DOHH2 (cell line): ENCODE data around the gene CD40.

Experiments used
- H3F3A ChIP-seq: fragments of 200-600 bp; sonication (generic), shearing (Covaris generic); 2 replicates; pipeline ENCODE4 v1.6.0; 2016; ENCODE audit warnings: antibody characterized with exemption, mild to moderate bottlenecking; ENCODE audit not compliant: control insufficient read depth, insufficient read depth
- H3K27ac ChIP-seq: fragments of 200-600 bp; sonication (generic); 2 replicates; pipeline ENCODE4 v1.5.1; 2014; ENCODE audit warnings: low read depth, mild to moderate bottlenecking, low read length, moderate library complexity
- H3K27me3 ChIP-seq: fragments of 200-600 bp; sonication (generic); 2 replicates; pipeline ENCODE4 v1.6.1; 2014; ENCODE audit warnings: mild to moderate bottlenecking, low read length, mixed read lengths; ENCODE audit not compliant: control insufficient read depth
- H3K36me3 ChIP-seq: fragments of 200-600 bp; sonication (generic); 2 replicates; pipeline ENCODE4 v1.6.1; 2014; ENCODE audit warnings: mild to moderate bottlenecking, low read length, moderate library complexity, mixed read lengths; ENCODE audit not compliant: control insufficient read depth
- H3K4me1 ChIP-seq: fragments of 200-600 bp; sonication (generic); 2 replicates; pipeline ENCODE4 v1.6.1; 2014; ENCODE audit warnings: mild to moderate bottlenecking, low read length, mixed read lengths; ENCODE audit not compliant: control insufficient read depth
- H3K4me2 ChIP-seq: fragments of 200-600 bp; sonication (generic); 2 replicates; pipeline ENCODE4 v1.6.0; 2014; ENCODE audit warnings: mild to moderate bottlenecking, low read length, moderate library complexity
- H3K4me3 ChIP-seq: fragments of 200-600 bp; sonication (generic); 2 replicates; pipeline ENCODE4 v1.5.1; 2014; ENCODE audit warnings: mild to moderate bottlenecking, low read length, mixed read lengths
- H3K79me2 ChIP-seq: fragments of 200-600 bp; sonication (generic); 2 replicates; pipeline ENCODE4 v1.6.1; 2014; ENCODE audit warnings: mild to moderate bottlenecking, low read length, mixed read lengths; ENCODE audit not compliant: control insufficient read depth
- H3K9me2 ChIP-seq: fragments of 200-600 bp; sonication (generic); replicated peaks from 2 replicates; pipeline ENCODE4 v1.6.1; 2014; ENCODE audit warnings: mild to moderate bottlenecking, low read length, mixed read lengths; ENCODE audit not compliant: control insufficient read depth
- H3K9me3 ChIP-seq: fragments of 200-600 bp; sonication (generic); 2 replicates; pipeline ENCODE4 v1.6.1; 2014; ENCODE audit warnings: antibody characterized with exemption, low read length, mixed read lengths; ENCODE audit not compliant: control insufficient read depth, insufficient read depth
- H4K20me1 ChIP-seq: fragments of 200-600 bp; sonication (generic); 2 replicates; pipeline ENCODE4 v1.6.0; 2014; ENCODE audit warnings: low read depth, mild to moderate bottlenecking, antibody characterized with exemption, low read length, moderate library complexity; ENCODE audit not compliant: control insufficient read depth, insufficient read depth
- CTCF ChIP-seq: fragments of 200-600 bp; sonication (generic); IDR thresholded peaks from one replicate; pipeline ENCODE4 v1.5.1; 2014; ENCODE audit warnings: antibody characterized with exemption, mild to moderate bottlenecking, low read depth, low read length; ENCODE audit not compliant: poor library complexity, severe bottlenecking
- EZH2phosphoT487 ChIP-seq: fragments of 200-600 bp; sonication (generic); IDR thresholded peaks from 2 replicates; pipeline ENCODE4 v1.6.1; 2017; ENCODE audit warnings: borderline replicate concordance, mild to moderate bottlenecking, antibody characterized with exemption, low read length, moderate library complexity, mixed read lengths

CD40 gene

GRCh38 chr20:46107061-46107460 is 11.1 kb upstream of the CD40 start:
- H4K20me1 ChIP-seq = no peaks in the 10 kb centered on the region
- no peaks in the 10 kb centered on the region for H3K36me3 ChIP-seq
- H3K79me2 ChIP-seq = no peaks in the 10 kb centered on the region
- H3F3A ChIP-seq = no peaks in the 10 kb centered on the region; the same call in 1 of the 2 replicates
- peaks cover 52% of the 10 kb centered on the region for H3K27me3 ChIP-seq
- H3K4me1 ChIP-seq = peaks cover 25% of the 10 kb centered on the region
- no peak overlapping the region for H3K27ac ChIP-seq
- H3K9me2 ChIP-seq = no peaks in the 10 kb centered on the region
- TF ChIP-seq CTCF (no peak), EZH2phosphoT487 (no peak)
- no peak overlapping the region for H3K4me2 ChIP-seq
- H3K4me3 ChIP-seq = no peak overlapping the region
- no peaks in the 10 kb centered on the region for H3K9me3 ChIP-seq

- Histone ChIP-seq H3K79me2 (no peaks in the 10 kb centered on the region), H3K36me3 (no peaks in the 10 kb centered on the region), H3K4me2 (no peak overlapping the region), H4K20me1 (no peaks in the 10 kb centered on the region), H3K4me1 (peaks cover 32% of the 10 kb centered on the region), H3K9me3 (no peaks in the 10 kb centered on the region), H3K27me3 (peaks cover 58% of the 10 kb centered on the region), H3K9me2 (no peaks in the 10 kb centered on the region), H3K4me3 (no peak overlapping the region), H3K27ac (no peak overlapping the region), H3F3A (no peaks in the 10 kb centered on the region; the same call in 1 of the 2 replicates)
- TF ChIP-seq EZH2phosphoT487 (no peak), CTCF (no peak)
Observed at GRCh38 chr20:46108435-46108841, 9.7 kb upstream of the CD40 start.

GRCh38 chr20:46108976-46109375 is 9.1 kb upstream of the CD40 start:
- H3K9me2 ChIP-seq = no peaks in the 10 kb centered on the region
- no peak overlapping the region for H3K4me3 ChIP-seq
- no peaks in the 10 kb centered on the region for H4K20me1 ChIP-seq
- H3K79me2 ChIP-seq = no peaks in the 10 kb centered on the region
- peaks cover 61% of the 10 kb centered on the region for H3K27me3 ChIP-seq
- no peaks in the 10 kb centered on the region; the same call in 1 of the 2 replicates for H3F3A ChIP-seq
- peaks cover 32% of the 10 kb centered on the region for H3K4me1 ChIP-seq
- H3K27ac ChIP-seq = no peak overlapping the region
- no peaks in the 10 kb centered on the region for H3K36me3 ChIP-seq
- no peaks in the 10 kb centered on the region for H3K9me3 ChIP-seq
- H3K4me2 ChIP-seq = no peak overlapping the region
- no peak for TF ChIP-seq CTCF
- no peak for TF ChIP-seq EZH2phosphoT487
